HG02610 (cell line): Measurements from ENCODE around the gene KIF3C.
"Not testable (repeated sequence)": the region's sequence is repeated elsewhere in the genome, so short reads cannot be mapped to it uniquely, and the experiment has no call there.

Experiments
- ATAC-seq: cut with Tn5 transposase; IDR thresholded peaks from one replicate; pipeline ENCODE4 v1.9.1; 2021; ENCODE audit warnings: mild to moderate bottlenecking, moderate library complexity; ENCODE audit not compliant: unreplicated experiment

The KIF3C gene

DNA sequence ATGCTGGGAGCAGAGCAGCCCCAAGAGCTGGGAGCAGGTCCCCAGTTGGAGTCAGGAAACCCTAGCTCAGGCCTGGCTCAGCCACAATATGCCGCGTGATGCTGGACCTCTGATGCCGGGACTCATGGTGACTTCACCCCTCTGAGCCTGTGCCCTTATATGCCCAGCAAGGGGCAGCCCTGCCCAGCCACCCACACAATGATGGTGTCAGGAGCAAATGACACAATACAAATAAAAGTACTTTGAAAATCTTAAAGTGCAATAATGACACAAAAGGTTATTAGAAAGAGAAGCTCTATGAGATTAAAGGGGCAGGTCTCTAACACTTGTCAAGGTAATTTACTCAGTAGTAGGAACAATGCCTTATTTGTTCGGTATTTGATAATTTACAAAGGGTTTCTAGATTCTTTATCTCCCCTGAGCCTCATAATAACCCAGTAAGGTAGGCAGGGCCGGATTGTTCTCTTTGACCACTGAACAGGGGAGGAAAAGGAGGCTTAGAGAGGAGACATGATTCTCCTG lies 18.3 kb upstream of the KIF3C start:
- ATAC-seq = no peak

DNA sequence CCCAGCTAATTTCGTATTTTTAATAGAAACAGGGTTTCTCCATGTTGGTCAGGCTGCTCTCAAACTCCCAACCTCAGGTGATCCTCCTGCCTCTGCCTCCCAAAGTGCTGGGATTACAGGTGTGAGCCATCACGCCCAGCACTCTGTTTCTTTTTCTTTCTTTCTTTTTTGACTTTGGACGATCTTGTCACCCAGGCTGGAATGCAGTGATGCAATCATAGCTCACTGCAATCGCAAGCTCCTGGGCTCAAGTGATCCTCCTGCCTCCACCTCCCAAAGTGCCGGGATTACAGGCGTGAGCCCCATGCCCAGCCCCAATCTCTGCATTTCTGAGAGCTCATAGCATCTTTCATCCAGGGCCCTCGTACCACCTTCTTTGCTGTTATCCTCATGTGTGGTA lies 17.1 kb upstream of the KIF3C start:
- not testable (repeated sequence) for ATAC-seq

GRCh38 chr2:25998816-25999383 lies 16.6 kb upstream of the KIF3C start:
- not testable (repeated sequence) for ATAC-seq

- ATAC-seq = no peak
Observed at GRCh38 chr2:25996844-25997243, 14.5 kb upstream of the KIF3C start.

DNA sequence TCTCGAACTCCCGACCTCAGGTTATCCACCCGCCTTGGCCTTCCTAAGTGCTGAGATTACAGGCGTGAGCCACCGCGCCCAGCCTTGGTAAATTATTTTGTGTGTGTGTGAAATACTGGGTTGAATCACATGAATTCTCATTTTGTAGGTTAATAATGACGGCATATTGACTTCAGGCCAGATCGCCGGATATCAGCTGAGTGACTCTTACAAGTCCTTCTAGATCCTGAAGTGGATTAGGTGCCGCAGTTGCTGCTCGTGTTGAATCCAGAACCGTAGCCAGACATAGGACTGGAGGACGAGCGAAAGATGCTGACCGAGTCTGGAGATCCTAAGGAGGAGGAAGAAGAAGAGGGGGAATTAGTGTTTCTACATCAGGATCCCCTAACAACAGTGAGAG lies 12.2 kb upstream of the KIF3C start:
- ATAC-seq = no peak

DNA sequence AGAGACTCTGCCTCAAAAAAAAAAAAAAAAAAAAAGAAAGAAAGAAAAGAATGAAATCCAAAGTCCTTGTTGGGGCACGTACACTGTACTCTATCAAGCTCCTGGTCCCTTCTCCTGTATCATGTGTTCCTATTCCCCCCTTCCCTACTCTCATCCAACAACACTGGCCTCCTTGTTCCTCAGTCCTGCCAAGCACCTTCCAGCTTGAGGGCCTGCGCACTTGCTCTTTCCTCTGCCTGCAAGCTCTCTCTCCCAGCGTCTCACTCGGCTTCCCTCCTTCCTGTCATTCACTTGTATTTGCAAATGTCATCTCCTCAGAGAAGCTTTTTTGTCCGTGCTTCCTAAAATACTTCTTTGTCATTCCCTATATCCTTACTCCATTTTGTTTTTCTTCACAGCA lies 10.8 kb upstream of the KIF3C start:
- ATAC-seq = no peak

GRCh38 chr2:25992556-25992955 lies 10.3 kb upstream of the KIF3C start:
- no peak for ATAC-seq

DNA sequence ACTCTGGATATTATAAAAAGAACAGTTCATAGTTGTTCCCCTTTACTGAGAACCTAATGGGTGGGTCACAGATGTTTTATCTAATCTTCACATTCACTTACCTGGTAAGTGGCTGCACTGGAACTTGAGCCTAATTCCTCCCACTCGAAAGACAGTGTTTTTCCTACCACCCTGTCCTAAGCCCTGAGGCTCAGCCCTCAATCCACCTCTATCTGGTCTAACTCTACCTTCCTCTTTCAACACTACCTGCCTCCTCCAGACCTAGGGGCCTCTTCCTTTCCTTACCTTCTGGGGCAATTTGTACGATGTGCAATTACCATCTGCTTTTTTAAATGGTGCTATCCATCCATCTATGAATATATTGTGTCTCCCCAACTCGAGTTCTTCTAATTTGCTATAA lies 9.7 kb upstream of the KIF3C start:
- ATAC-seq = no peak

GRCh38 chr2:25989154-25989553 lies 6.9 kb upstream of the KIF3C start:
- no peak for ATAC-seq

DNA sequence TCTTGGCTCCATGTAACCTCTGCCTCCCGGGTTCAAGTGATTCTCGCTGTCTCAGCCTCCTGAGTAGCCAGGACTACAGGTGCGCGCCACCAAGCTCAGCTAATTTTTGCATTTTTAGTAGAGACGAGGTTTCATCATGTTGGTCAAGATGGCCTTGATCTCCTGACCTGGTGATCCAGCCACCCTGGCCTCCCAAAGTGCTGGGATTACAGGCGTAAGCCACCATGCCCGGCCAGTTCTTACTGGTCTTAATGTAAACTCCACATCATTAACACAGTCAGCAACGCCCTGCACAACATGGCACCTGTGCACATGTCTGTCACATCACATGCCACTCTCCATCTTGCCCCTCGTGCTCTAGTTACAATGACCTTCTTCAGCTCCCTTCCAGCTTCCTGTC lies 5.8 kb upstream of the KIF3C start:
- no peak for ATAC-seq

- no peak for ATAC-seq
Observed at GRCh38 chr2:25983735-25984134, 1.4 kb upstream of the KIF3C start.

GRCh38 chr2:25982968-25983280 lies 627 bp upstream of the KIF3C start:
- no peak for ATAC-seq

DNA sequence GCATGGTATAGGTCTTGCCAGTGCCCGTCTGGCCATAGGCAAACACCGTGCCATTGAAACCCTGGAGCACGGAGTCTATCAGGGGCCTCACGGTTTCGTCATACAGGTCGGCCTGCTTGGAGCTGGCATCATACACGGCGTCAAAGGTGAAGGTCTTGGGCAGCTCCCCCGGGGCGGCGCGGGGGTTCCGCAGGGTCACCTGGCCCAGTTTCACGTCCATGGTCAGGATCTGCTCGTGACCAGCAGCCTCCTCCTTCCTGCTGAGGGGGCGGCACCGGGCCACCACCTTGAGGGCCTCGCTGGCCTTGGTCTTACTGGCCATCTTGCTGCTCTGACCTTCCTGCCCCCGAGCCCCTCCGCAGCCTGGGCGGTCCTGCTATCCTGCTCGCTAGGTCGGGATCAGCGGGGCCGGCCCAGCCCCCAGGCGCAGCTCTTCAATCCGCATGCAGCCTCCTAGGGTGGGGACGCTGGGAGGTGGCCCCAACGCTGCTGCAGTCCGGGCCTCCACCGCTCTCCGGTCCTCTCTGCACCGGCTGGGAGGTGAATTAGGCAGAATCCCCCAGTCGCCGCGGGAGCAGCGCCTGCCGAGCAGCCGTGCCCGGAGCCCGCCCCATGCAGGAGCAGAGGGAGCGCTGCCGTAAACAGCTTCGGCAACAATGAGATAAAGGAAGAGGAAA lies 563 bp downstream of the KIF3C start:
- ATAC-seq = peak; percentile 14

GRCh38 chr2:25980951-25981350 lies 1.3 kb downstream of the KIF3C start:
- no peak for ATAC-seq

DNA sequence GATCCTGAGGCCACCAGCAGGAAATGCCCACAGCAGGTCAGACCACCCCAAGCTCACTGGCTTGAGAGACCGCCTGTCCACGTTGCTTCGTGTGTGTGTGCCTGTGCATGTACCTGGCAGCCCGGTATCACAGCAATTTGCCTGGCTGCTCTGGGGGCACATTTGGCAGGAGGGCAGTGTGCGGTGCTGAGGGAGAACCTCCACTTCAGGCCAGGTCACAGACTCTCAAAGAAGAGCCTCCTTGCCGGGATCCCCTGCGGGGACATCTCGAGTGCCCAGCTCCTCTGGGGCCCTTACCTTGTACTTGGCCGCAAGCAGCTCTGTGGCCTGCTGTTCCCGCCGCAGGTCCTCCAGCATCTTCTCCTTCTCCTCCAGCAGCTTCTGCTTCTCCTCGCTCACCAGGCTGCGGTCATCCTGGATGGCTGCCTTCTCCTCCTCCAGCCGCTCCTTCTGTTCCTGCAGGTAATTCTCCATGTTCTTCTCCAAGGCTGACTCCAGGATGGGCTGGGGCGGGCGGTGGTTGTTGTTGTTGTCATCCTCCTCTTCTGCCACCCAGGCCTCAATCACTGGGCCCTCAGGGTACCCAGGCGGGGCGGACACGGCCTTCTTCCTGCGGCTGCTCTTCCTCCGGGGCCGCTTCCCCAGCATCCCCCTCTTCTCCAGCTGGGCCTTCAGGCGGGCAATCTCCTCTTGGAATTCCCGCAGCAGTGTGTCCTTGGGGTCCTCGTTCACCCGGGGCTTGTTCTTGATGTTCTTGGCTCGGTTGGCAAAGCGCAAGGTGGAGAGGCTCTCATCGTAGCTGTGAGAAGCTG lies 2.0 kb downstream of the KIF3C start:
- no peak for ATAC-seq

- no peak for ATAC-seq
Observed at GRCh38 chr2:25979001-25979400, 3.3 kb downstream of the KIF3C start.

GRCh38 chr2:25977768-25978167 lies 4.5 kb downstream of the KIF3C start:
- no peak for ATAC-seq

- no peak for ATAC-seq
Observed at GRCh38 chr2:25976983-25977741, 5.1 kb downstream of the KIF3C start.

- no peak for ATAC-seq
Observed at GRCh38 chr2:25972049-25972823, 10.1 kb downstream of the KIF3C start.

GRCh38 chr2:25971596-25971995 lies 10.7 kb downstream of the KIF3C start:
- ATAC-seq = no peak
